Cardiac muscle cell (in vitro differentiated cells and primary cell): ENCODE data around the gene PCDHGB4. TPM values are rescaled to one million over a fixed set of nuclear protein-coding genes. Genes with fewer than 3 reads are reported as not detected.
"Not testable (repeated sequence)": the region's sequence is repeated elsewhere in the genome, so short reads cannot be mapped to it uniquely, and the experiment has no call there.

ENCODE experiments used
- DNase-seq, 2 donors: peaks; one replicate each; pipeline versions ENCODE4 v3.0.0 to v3.0.0-alpha.2; 2010 to 2017; ENCODE audit warnings: low read depth in 1 of 2, low spot score in 1 of 2
- H3K27ac ChIP-seq: fragments of 200-600 bp; sonication (generic); 2 replicates; pipeline ENCODE4 v1.5.1; 2016
- H3K27me3 ChIP-seq: fragments of 200-600 bp; sonication (generic); 2 replicates; pipeline ENCODE4 v1.6.0; 2016; ENCODE audit warnings: control low read depth
- H3K36me3 ChIP-seq: fragments of 200-600 bp; sonication (generic); 2 replicates; pipeline ENCODE4 v1.5.1; 2016; ENCODE audit warnings: control low read depth
- H3K4me1 ChIP-seq: fragments of 200-600 bp; sonication (generic); 2 replicates; pipeline ENCODE4 v1.8.1; 2017; ENCODE audit warnings: low read depth, mild to moderate bottlenecking, mixed run types
- H3K4me3 ChIP-seq: fragments of 200-600 bp; sonication (generic); 2 replicates; pipeline ENCODE4 v1.5.1; 2016; ENCODE audit warnings: mild to moderate bottlenecking
- H3K9me3 ChIP-seq: fragments of 200-600 bp; sonication (generic); 2 replicates; pipeline ENCODE4 v1.5.1; 2017; ENCODE audit warnings: low read depth, mild to moderate bottlenecking, control low read depth
- CTCF ChIP-seq: IDR thresholded peaks from 2 replicates; pipeline ENCODE4 v1.5.1; 2012; ENCODE audit warnings: low read depth, mild to moderate bottlenecking, low read length
- polyA plus RNA-seq: library from polyadenylated mRNA; unstranded; fragments of >200 nt; fragmentation: Nextera tagmentation; extraction: Ambion mirVana; gene quantifications from 2 replicates; pipeline ENCODE4 v1.2.1, GENCODE V29; 2016
- total RNA-seq: library from RNA; depleted of rRNA; stranded (reverse); fragments of >200 nt; gene quantifications from 2 replicates; pipeline ENCODE4 v1.2.3, GENCODE V29; 2016

Gene PCDHGB4
- total and polyA plus RNA-seq, 2 experiments from 2014 or later, result 12.5 to 17.4 TPM

- H3K36me3 ChIP-seq, result no peaks in the 10 kb centered on the region
- peak; percentile 77 for DNase-seq
- peak; percentile 74 for TF ChIP-seq CTCF
- no peaks in the 10 kb centered on the region for H3K27me3 ChIP-seq
- peak within 1 kb of the TSS; percentile 78 for H3K27ac ChIP-seq
- H3K9me3 ChIP-seq, result peaks cover 8% of the 10 kb centered on the region
- peaks cover 4% of the 10 kb centered on the region for H3K4me1 ChIP-seq
- peak within 1 kb of the TSS; percentile 56 for H3K4me3 ChIP-seq
These were observed 25.5 kb downstream of the PCDHGB4 start, which contains the start of gene PCDHGA10 for GRCh38 chr5:141412854-141413539. PCDHGA10 (plus strand) TSS chr5:141412987; CDS start chr5:141413176, 189 bp downstream.

DNA sequence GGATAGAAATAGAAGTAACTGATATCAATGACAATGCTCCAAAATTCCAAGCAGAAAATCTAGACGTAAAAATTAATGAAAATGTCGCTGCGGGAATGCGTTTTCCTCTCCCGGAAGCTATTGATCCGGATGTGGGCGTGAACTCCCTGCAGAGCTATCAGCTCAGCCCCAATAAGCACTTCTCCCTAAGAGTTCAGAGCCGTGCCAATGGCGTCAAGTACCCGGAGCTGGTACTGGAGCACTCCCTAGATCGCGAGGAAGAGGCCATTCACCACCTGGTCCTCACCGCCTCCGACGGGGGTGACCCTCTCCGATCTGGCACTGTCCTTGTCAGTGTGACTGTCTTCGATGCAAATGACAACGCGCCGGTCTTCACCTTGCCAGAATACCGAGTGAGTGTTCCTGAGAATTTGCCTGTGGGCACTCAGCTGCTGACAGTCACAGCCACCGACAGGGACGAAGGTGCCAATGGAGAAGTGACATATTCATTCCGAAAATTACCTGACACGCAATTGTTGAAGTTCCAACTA is 26.1 kb downstream of the PCDHGB4 start:
- no peak overlapping the region for H3K27ac ChIP-seq
- DNase-seq, result no peak
- H3K27me3 ChIP-seq, result no peaks in the 10 kb centered on the region
- peak overlapping the region; percentile 56 for H3K4me3 ChIP-seq
- no peak for TF ChIP-seq CTCF
- H3K36me3 ChIP-seq, result no peaks in the 10 kb centered on the region
- peaks cover 4% of the 10 kb centered on the region for H3K4me1 ChIP-seq
- peaks cover 12% of the 10 kb centered on the region for H3K9me3 ChIP-seq

DNA sequence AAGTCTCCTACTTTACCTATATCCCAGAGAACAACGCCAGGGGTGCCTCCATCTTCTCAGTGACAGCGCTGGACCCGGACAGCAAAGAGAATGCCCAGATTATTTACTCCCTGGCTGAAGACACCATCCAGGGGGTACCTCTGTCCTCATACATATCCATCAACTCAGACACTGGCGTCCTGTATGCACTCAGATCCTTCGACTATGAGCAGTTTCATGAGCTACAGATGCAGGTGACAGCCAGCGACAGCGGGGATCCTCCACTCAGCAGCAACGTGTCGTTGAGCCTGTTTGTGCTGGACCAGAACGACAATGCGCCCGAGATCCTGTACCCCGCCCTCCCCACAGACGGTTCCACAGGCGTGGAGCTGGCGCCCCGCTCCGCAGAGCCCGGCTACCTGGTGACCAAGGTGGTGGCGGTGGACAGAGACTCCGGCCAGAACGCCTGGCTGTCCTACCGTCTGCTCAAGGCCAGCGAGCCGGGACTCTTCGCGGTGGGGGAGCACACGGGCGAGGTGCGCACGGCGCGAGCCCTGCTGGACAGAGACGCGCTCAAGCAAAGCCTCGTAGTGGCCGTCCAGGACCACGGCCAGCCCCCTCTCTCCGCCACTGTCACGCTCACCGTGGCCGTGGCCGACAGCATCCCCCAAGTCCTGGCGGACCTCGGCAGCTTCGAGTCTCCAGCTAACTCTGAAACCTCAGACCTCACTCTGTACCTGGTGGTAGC is 27.2 kb downstream of the PCDHGB4 start:
- not testable (repeated sequence) for H3K4me1 ChIP-seq, H3K36me3 ChIP-seq, H3K27me3 ChIP-seq, DNase-seq, H3K27ac ChIP-seq, H3K4me3 ChIP-seq
- peaks cover 16% of the 10 kb centered on the region for H3K9me3 ChIP-seq

DNA sequence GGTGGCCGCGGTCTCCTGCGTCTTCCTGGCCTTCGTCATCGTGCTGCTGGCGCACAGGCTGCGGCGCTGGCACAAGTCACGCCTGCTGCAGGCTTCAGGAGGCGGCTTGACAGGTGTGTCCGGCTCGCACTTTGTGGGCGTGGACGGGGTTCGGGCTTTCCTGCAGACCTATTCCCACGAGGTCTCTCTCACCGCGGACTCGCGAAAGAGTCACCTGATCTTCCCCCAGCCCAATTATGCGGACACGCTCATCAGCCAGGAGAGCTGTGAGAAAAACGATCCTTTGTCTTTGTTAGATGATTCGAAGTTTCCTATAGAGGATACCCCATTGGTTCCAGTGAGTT is 27.7 kb downstream of the PCDHGB4 start:
- peaks cover 16% of the 10 kb centered on the region for H3K9me3 ChIP-seq
- H3K27ac ChIP-seq, DNase-seq, H3K4me3 ChIP-seq, H3K36me3 ChIP-seq, H3K27me3 ChIP-seq, H3K4me1 ChIP-seq: not testable (repeated sequence)

DNA sequence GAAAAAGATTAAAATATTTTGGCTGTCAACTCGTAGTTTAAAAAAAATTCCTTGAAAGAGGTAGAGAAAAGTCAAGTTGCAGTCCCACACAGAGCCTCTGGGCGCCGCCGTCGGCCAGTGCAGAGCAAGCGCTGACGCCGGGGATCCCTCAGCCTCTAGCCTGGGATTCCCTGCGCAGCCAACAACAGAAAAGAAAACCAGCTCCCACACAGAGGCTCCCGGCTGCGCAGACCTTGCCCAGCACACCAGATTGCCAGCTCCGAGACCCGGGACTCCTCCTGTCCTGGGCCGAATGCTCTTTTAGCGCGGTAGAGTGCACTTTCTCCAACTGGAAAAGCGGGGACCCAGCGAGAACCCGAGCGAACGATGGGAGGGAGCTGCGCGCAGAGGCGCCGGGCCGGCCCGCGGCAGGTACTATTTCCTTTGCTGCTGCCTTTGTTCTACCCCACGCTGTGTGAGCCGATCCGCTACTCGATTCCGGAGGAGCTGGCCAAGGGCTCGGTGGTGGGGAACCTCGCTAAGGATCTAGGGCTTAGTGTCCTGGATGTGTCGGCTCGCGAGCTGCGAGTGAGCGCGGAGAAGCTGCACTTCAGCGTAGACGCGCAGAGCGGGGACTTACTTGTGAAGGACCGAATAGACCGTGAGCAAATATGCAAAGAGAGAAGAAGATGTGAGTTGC is 30.1 kb downstream of the PCDHGB4 start, which contains the start of gene PCDHGB7:
TSS of gene PCDHGB7 (plus strand) at position 184 of the 679 bp plus-strand sequence. CDS start at position 367, 183 bp downstream.
- not testable (repeated sequence) for H3K4me1 ChIP-seq, H3K36me3 ChIP-seq, H3K27me3 ChIP-seq
- peak within 1 kb of the TSS; percentile 69 for H3K27ac ChIP-seq
- DNase-seq, result peak; percentile 78 to 88
- peaks cover 22% of the 10 kb centered on the region for H3K9me3 ChIP-seq
- H3K4me3 ChIP-seq, result peak within 1 kb of the TSS; percentile 35
- peak; percentile 77 for TF ChIP-seq CTCF

DNA sequence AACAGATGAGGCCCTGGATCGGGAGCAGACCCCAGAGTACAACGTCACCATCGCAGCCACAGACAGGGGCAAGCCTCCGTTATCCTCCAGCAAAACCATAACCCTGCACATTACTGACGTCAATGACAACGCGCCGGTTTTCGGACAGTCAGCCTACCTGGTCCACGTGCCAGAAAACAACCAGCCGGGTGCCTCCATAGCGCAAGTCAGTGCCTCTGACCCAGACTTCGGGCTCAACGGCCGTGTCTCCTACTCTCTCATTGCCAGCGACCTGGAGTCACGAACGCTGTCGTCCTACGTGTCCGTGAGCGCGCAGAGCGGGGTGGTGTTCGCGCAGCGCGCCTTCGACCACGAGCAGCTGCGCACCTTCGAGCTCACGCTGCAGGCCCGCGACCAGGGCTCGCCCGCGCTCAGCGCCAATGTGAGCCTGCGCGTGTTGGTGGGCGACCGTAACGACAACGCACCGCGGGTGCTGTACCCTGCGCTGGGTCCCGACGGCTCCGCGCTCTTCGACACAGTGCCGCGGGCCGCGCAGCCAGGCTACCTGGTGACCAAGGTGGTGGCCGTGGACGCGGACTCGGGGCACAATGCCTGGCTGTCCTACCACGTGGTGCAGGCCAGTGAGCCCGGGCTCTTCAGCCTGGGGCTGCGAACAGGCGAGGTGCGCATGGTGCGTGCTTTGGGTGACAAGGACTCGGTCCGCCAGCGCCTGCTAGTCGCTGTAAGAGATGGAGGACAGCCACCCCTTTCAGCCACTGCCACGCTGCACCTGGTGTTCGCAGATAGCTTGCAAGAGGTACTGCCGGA is 31.8 kb downstream of the PCDHGB4 start:
- Histone ChIP-seq H3K27me3 (no peaks in the 10 kb centered on the region), H3K4me1 (no peaks in the 10 kb centered on the region), H3K27ac (no peak overlapping the region), H3K4me3 (no peak overlapping the region), H3K9me3 (peaks cover 23% of the 10 kb centered on the region), H3K36me3 (peaks cover 6% of the 10 kb centered on the region)
- no peak for DNase-seq
- no peak for TF ChIP-seq CTCF
